Measurements from ENCODE around the gene NFIA.
A peak's percentile ranks its signal among the peaks of the same experiment; 100 is the strongest.

Gene NFIA

DNA sequence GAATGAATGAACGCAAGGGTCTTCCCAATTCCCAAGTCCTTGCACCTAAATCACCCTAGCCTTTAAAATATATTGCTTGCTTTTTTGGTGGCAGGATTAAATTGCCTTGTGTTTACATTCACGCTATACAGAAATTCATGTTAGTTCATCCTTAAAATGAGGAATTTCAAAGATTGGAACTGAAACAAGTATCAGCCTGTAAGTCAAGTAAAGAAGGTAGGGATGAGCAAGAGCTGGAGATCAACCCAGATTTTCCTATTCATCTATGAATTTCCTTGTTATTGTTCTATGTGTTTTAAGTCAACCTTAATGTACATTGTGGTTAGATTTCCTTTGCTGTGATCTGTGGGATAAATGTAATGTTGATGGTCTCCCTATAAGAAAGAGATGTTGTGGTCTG is 248.2 kb downstream of the NFIA start:
- Histone ChIP-seq H3K4me3 (ENCODE audit: severe bottlenecking) (no peak overlapping the region), H3K9me3 (ENCODE audit: severe bottlenecking) (no peaks in the 10 kb centered on the region), H3K27me3 (ENCODE audit: insufficient read depth, poor library complexity, severe bottlenecking) (no peaks in the 10 kb centered on the region), H3K27ac (ENCODE audit: poor library complexity, severe bottlenecking) (peak overlapping the region; percentile 75), H3K4me1 (ENCODE audit: insufficient read depth, poor library complexity, severe bottlenecking) (peaks cover 27% of the 10 kb centered on the region), H3K36me3 (ENCODE audit: low read depth) (peaks cover 6% of the 10 kb centered on the region)
- ATAC-seq (ENCODE audit: low read depth) (peak; percentile 58), DNase-seq (ENCODE audit: low spot score) (no peak)
- TF ChIP-seq, protein P1, sequence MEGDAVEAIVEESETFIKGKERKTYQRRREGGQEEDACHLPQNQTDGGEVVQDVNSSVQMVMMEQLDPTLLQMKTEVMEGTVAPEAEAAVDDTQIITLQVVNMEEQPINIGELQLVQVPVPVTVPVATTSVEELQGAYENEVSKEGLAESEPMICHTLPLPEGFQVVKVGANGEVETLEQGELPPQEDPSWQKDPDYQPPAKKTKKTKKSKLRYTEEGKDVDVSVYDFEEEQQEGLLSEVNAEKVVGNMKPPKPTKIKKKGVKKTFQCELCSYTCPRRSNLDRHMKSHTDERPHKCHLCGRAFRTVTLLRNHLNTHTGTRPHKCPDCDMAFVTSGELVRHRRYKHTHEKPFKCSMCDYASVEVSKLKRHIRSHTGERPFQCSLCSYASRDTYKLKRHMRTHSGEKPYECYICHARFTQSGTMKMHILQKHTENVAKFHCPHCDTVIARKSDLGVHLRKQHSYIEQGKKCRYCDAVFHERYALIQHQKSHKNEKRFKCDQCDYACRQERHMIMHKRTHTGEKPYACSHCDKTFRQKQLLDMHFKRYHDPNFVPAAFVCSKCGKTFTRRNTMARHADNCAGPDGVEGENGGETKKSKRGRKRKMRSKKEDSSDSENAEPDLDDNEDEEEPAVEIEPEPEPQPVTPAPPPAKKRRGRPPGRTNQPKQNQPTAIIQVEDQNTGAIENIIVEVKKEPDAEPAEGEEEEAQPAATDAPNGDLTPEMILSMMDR (IDR thresholded peaks at IDR 0.05; ENCODE audit: poor library complexity, severe bottlenecking), result no peak

DNA sequence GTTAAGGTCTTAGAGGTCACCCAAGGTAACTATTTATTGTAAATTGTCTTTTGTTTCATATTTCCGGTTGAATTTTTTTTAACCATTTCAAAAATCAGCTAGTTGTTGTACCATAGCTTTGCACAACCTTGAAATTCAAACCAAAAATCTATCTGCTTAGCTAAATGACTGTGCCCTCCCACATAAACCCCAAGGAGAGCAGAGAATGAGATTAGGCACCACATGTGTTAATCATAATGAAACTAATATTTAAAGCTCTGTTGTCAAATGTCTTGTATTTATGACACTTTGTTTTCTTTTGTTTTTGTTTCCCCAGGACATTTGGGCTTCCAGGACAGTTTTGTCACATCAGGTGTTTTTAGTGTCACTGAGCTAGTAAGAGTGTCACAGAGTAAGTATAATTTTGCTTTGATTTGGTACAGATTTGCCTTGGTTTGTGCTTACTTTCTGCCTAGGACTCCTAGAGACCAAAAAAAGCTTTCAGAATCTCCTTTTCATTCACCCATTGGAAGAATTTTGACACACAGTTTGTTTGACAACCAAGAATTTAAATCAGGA is 249.9 kb downstream of the NFIA start:
- ATAC-seq (ENCODE audit: low read depth) (no peak), DNase-seq (ENCODE audit: low spot score) (no peak)
- H3K36me3 ChIP-seq (ENCODE audit: low read depth), result peaks cover 6% of the 10 kb centered on the region
- H3K27ac ChIP-seq (ENCODE audit: poor library complexity, severe bottlenecking), result peak overlapping the region; percentile 75
- TF ChIP-seq, protein P1 (IDR thresholded peaks at IDR 0.05; ENCODE audit: poor library complexity, severe bottlenecking), result no peak
- H3K4me3 ChIP-seq (ENCODE audit: severe bottlenecking), result no peak overlapping the region
- no peaks in the 10 kb centered on the region for H3K27me3 ChIP-seq (ENCODE audit: insufficient read depth, poor library complexity, severe bottlenecking)
- H3K9me3 ChIP-seq (ENCODE audit: severe bottlenecking), result no peaks in the 10 kb centered on the region
- peaks cover 36% of the 10 kb centered on the region for H3K4me1 ChIP-seq (ENCODE audit: insufficient read depth, poor library complexity, severe bottlenecking)

DNA sequence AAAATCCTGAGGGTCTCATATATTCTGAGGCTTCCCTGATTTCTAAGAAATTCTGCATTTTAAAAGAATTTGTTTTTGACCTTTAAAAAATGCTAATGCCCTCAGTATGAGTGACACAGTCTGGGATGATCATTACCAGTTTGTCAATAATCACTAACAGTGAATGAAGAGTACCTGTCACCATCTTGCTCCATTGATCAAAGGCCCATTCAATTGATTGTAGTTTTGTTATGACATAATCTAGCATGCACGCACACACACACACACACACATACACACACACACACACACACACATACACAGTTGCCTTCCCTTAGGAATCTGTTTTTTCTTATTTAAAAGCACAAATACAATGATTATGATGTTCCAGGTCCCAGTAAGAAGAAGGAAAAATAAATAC is 250.4 kb downstream of the NFIA start:
- peaks cover 6% of the 10 kb centered on the region for H3K36me3 ChIP-seq (ENCODE audit: low read depth)
- TF ChIP-seq, protein P1 (IDR thresholded peaks at IDR 0.05; ENCODE audit: poor library complexity, severe bottlenecking), result no peak
- H3K9me3 ChIP-seq (ENCODE audit: severe bottlenecking), result no peaks in the 10 kb centered on the region
- no peak overlapping the region for H3K27ac ChIP-seq (ENCODE audit: poor library complexity, severe bottlenecking)
- DNase-seq (ENCODE audit: low spot score) (no peak), ATAC-seq (ENCODE audit: low read depth) (no peak)
- peaks cover 42% of the 10 kb centered on the region for H3K4me1 ChIP-seq (ENCODE audit: insufficient read depth, poor library complexity, severe bottlenecking)
- no peaks in the 10 kb centered on the region for H3K27me3 ChIP-seq (ENCODE audit: insufficient read depth, poor library complexity, severe bottlenecking)
- no peak overlapping the region for H3K4me3 ChIP-seq (ENCODE audit: severe bottlenecking)

DNA sequence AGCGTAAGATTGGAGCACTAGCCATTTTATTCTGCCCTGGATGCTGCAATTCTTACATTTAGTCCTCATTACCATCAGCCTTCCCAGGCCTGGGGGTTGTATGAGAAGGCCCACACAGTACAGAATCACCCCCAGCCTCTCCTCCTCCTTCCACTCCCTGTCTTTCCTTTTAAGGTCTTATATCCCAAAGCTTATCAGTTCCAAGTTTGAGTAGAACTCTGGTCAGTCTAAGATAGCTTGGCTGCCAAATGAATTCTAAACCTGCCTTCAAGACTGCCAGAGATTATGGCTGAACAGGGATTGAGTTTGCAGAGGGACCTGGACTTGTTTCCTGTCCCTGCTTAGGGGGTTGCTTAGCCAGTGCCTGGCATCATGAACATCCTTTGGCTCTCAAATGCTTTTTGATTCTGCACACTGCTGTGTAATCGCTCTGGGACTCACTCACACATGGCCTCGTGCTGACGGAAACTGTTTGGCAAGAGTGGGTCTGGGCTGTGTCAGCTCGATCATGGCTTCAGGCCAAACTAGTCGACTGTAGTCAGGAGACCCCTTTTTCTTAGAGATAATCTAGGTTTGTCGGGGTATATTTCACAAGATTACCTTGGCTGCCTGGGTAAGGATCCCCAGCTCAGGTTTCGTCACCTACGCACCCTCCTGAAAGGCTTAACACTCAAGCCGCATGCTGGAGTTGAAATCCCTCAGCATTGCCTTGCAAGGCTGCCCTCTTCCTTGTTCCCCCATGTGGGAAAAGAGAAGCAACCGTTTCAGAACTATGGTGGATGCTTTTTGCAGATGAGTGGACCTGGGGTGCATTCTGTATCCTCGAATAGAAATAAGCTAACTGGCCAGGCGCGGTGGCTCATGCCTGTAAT is 252.6 kb downstream of the NFIA start:
- peaks cover 48% of the 10 kb centered on the region for H3K4me1 ChIP-seq (ENCODE audit: insufficient read depth, poor library complexity, severe bottlenecking)
- H3K27ac ChIP-seq (ENCODE audit: poor library complexity, severe bottlenecking), result no peak overlapping the region
- TF ChIP-seq, protein P1 (IDR thresholded peaks at IDR 0.05; ENCODE audit: poor library complexity, severe bottlenecking), result no peak
- ATAC-seq (ENCODE audit: low read depth) (no peak), DNase-seq (ENCODE audit: low spot score) (no peak)
- H3K4me3 ChIP-seq (ENCODE audit: severe bottlenecking), result no peak overlapping the region
- H3K27me3 ChIP-seq (ENCODE audit: insufficient read depth, poor library complexity, severe bottlenecking), result no peaks in the 10 kb centered on the region
- H3K9me3 ChIP-seq (ENCODE audit: severe bottlenecking), result no peaks in the 10 kb centered on the region
- H3K36me3 ChIP-seq (ENCODE audit: low read depth), result peaks cover 6% of the 10 kb centered on the region

DNA sequence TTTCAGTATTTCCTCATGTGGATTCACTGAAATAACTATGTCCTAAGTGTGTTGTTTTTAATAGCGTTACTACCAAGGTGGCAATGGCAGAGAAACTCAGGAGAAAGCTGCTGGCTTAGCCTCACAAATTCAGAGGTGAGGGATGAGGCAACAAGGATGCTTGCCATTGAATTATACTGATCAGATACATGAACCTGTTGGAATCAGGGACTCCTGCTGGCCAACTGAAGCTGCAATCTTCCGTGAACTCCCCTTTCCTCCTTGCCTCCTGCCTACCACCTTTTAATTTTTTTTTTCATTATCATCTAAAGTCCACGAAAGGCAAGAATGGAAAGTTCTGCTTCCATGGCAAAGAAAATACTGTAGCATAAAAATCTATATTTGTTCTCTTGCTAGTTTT is 254.7 kb downstream of the NFIA start:
- Histone ChIP-seq H3K9me3 (ENCODE audit: severe bottlenecking) (no peaks in the 10 kb centered on the region), H3K4me1 (ENCODE audit: insufficient read depth, poor library complexity, severe bottlenecking) (peaks cover 28% of the 10 kb centered on the region), H3K27ac (ENCODE audit: poor library complexity, severe bottlenecking) (peak overlapping the region; percentile 98), H3K4me3 (ENCODE audit: severe bottlenecking) (no peak overlapping the region), H3K36me3 (ENCODE audit: low read depth) (peaks cover 9% of the 10 kb centered on the region), H3K27me3 (ENCODE audit: insufficient read depth, poor library complexity, severe bottlenecking) (no peaks in the 10 kb centered on the region)
- ATAC-seq (ENCODE audit: low read depth) (no peak), DNase-seq (ENCODE audit: low spot score) (no peak)
- TF ChIP-seq, protein P1 (IDR thresholded peaks at IDR 0.05; ENCODE audit: poor library complexity, severe bottlenecking), result no peak

All from RWPE2 (cell line).